Astrocyte of the cerebellum (primary cell): ENCODE measurements around the gene MYO1D.

ENCODE experiments used
- DNase-seq: peaks from one replicate; pipeline ENCODE4 v3.0.0-alpha.2; 2011; ENCODE audit warnings: low read depth
- H3K4me3 ChIP-seq: 2 replicates; pipeline ENCODE4 v1.5.1; 2011; ENCODE audit warnings: mild to moderate bottlenecking, low read depth, low read length, moderate library complexity
- CTCF ChIP-seq: IDR thresholded peaks from 2 replicates; pipeline ENCODE4 v1.5.1; 2012; ENCODE audit warnings: low read length, low read depth, moderate library complexity, mild to moderate bottlenecking; ENCODE audit errors: missing control alignments
- in situ Hi-C: cut with HindIII; loops from 2 replicates; pipeline ENCODE4 v1.10.0; 2017; ENCODE audit warnings: low sequenced_read_pairs

Gene MYO1D

GRCh38 chr17:32697728-32698625, 178.9 kb downstream of the MYO1D start:
- no peak overlapping the region for H3K4me3 ChIP-seq
- no peak for TF ChIP-seq CTCF
- in situ Hi-C loops: no loop called here
- no peak for DNase-seq

- in situ Hi-C loops: no loop called here
- no peak for TF ChIP-seq CTCF
- H3K4me3 ChIP-seq: no peak overlapping the region
- no peak for DNase-seq
Observed at GRCh38 chr17:32696426-32696825, 180.5 kb downstream of the MYO1D start.

GRCh38 chr17:32695864-32696263, 181.1 kb downstream of the MYO1D start:
- DNase-seq: no peak
- H3K4me3 ChIP-seq: no peak overlapping the region
- TF ChIP-seq CTCF: no peak
- in situ Hi-C loops: no loop called here

- TF ChIP-seq CTCF: no peak
- H3K4me3 ChIP-seq: no peak overlapping the region
- no peak for DNase-seq
- in situ Hi-C loops: no loop called here
Observed at GRCh38 chr17:32693194-32693897, 183.6 kb downstream of the MYO1D start.

GRCh38 chr17:32692179-32692578, 184.7 kb downstream of the MYO1D start:
- DNase-seq: no peak
- in situ Hi-C loops: no loop called here
- no peak overlapping the region for H3K4me3 ChIP-seq
- TF ChIP-seq CTCF: no peak

GRCh38 chr17:32689348-32689747, 187.6 kb downstream of the MYO1D start:
- in situ Hi-C loops: no loop called here
- no peak overlapping the region for H3K4me3 ChIP-seq
- DNase-seq: no peak
- TF ChIP-seq CTCF: no peak
